OCI-LY7 (cell line): Measurements from ENCODE around the gene TBX15. TPM values are rescaled to one million over a fixed set of nuclear protein-coding genes. Genes with fewer than 3 reads are reported as not detected.
A peak's percentile ranks its signal among the peaks of the same experiment; 100 is the strongest.
"Not testable (repeated sequence)": the region's sequence is repeated elsewhere in the genome, so short reads cannot be mapped to it uniquely, and the experiment has no call there.

Source experiments
- BruUV-seq: library from RNA; stranded (reverse); fragments of 400-500 nt; replicated peaks from 2 replicates; lab custom pipeline; 2021; lab: Mats Ljungman, UMichigan
- CTCF ChIA-PET: fragments of 300-600 bp; sonication (Branson Sonifier 250); formaldehyde crosslinking; loops from one replicate; lab custom pipeline; 2022; ENCODE audit warnings: antibody characterized with exemption; ENCODE audit not compliant: unreplicated experiment; lab: Charles Lee
- POLR2A ChIA-PET: fragments of 300-600 bp; sonication (Branson Sonifier 250); formaldehyde crosslinking; loops from one replicate; lab custom pipeline; 2022; ENCODE audit warnings: antibody characterized with exemption; lab: Charles Lee
- DNase-seq: peaks from one replicate; pipeline ENCODE4 v3.0.0-alpha.2; 2015; ENCODE audit warnings: low spot score
- H2AFZ ChIP-seq: fragments of 200-600 bp; sonication (generic), shearing (Covaris generic); 2 replicates; pipeline ENCODE4 v1.6.1; 2014; ENCODE audit warnings: mild to moderate bottlenecking, antibody characterized with exemption, low read length, moderate library complexity
- H3K27ac ChIP-seq: fragments of 200-600 bp; sonication (generic); 2 replicates; pipeline ENCODE4 v1.5.1; 2014; ENCODE audit warnings: mixed run types, low read depth, mild to moderate bottlenecking, moderate library complexity, low read length, inconsistent platforms; ENCODE audit not compliant: poor library complexity, severe bottlenecking
- H3K36me3 ChIP-seq: fragments of 200-600 bp; sonication (generic); 2 replicates; pipeline ENCODE4 v1.6.1; 2014; ENCODE audit warnings: mild to moderate bottlenecking, antibody characterized with exemption, low read length, moderate library complexity, mixed read lengths; ENCODE audit not compliant: insufficient read depth
- H3K4me1 ChIP-seq: fragments of 200-600 bp; sonication (generic); 2 replicates; pipeline ENCODE4 v1.5.1; 2014; ENCODE audit warnings: mild to moderate bottlenecking, low read length; ENCODE audit not compliant: insufficient read depth, poor library complexity, severe bottlenecking
- H3K4me2 ChIP-seq: fragments of 200-600 bp; sonication (generic); 2 replicates; pipeline ENCODE4 v1.6.1; 2014; ENCODE audit warnings: mild to moderate bottlenecking, low read length
- H3K4me3 ChIP-seq: fragments of 200-600 bp; sonication (generic); 2 replicates; pipeline ENCODE4 v1.5.1; 2014; ENCODE audit warnings: mild to moderate bottlenecking, low read depth, low read length; ENCODE audit not compliant: poor library complexity, severe bottlenecking
- H3K79me2 ChIP-seq: fragments of 200-600 bp; sonication (generic); 2 replicates; pipeline ENCODE4 v1.6.1; 2016; ENCODE audit warnings: low read depth, mild to moderate bottlenecking, low read length, moderate library complexity, mixed read lengths; ENCODE audit not compliant: insufficient read depth
- H3K9me2 ChIP-seq: fragments of 200-600 bp; sonication (generic); 2 replicates; pipeline ENCODE4 v1.6.1; 2016; ENCODE audit warnings: mild to moderate bottlenecking, low read length, mixed read lengths; ENCODE audit not compliant: insufficient read depth
- H3K9me3 ChIP-seq: fragments of 200-600 bp; sonication (generic); 2 replicates; pipeline ENCODE4 v1.6.1; 2014; ENCODE audit warnings: mild to moderate bottlenecking, mixed run types, low read length, mixed read lengths
- H4K20me1 ChIP-seq: fragments of 200-600 bp; sonication (generic); 2 replicates; pipeline ENCODE4 v1.6.1; 2014; ENCODE audit warnings: mild to moderate bottlenecking, antibody characterized with exemption, low read length, moderate library complexity, mixed read lengths; ENCODE audit not compliant: insufficient read depth
- EZH2phosphoT487 ChIP-seq: fragments of 200-600 bp; sonication (generic); IDR thresholded peaks from 2 replicates; pipeline ENCODE4 v1.6.1; 2018; ENCODE audit warnings: low read depth, borderline replicate concordance, mild to moderate bottlenecking, mixed run types, antibody characterized with exemption, low read length, moderate library complexity, mixed read lengths
- intact Hi-C: fragments of 100-400 bp; cut with micrococcal nuclease; formaldehyde crosslinking; loops from one replicate; pipeline ENCODE4 v1.10.0; 2022; ENCODE audit not compliant: unreplicated experiment
- total RNA-seq, 2 experiments: library from RNA; depleted of rRNA in 1 of 2; stranded (reverse); fragments of >200 nt in 1 of 2; shearing (Covaris generic) in 1 of 2; gene quantifications; 2 replicates each; pipeline ENCODE4 v1.2.3, GENCODE V29; 2014 to 2022
- TF ChIP-seq, protein P1 (sequence below): fragments of 200-600 bp; sonication (generic); conservative IDR thresholded peaks from 2 replicates; pipeline ENCODE4 v1.5.1; 2014; ENCODE audit warnings: mild to moderate bottlenecking, antibody characterized with exemption, low read length, moderate library complexity, mixed read lengths

The TBX15 gene
- total RNA-seq, 2 experiments from 2014 or later = 0.22 TPM; not detected in 1

GRCh38 chr1:118918230-118918939 is 69.8 kb downstream of the TBX15 start:
- H4K20me1 ChIP-seq = no peaks in the 10 kb centered on the region
- TF ChIP-seq, protein P1, sequence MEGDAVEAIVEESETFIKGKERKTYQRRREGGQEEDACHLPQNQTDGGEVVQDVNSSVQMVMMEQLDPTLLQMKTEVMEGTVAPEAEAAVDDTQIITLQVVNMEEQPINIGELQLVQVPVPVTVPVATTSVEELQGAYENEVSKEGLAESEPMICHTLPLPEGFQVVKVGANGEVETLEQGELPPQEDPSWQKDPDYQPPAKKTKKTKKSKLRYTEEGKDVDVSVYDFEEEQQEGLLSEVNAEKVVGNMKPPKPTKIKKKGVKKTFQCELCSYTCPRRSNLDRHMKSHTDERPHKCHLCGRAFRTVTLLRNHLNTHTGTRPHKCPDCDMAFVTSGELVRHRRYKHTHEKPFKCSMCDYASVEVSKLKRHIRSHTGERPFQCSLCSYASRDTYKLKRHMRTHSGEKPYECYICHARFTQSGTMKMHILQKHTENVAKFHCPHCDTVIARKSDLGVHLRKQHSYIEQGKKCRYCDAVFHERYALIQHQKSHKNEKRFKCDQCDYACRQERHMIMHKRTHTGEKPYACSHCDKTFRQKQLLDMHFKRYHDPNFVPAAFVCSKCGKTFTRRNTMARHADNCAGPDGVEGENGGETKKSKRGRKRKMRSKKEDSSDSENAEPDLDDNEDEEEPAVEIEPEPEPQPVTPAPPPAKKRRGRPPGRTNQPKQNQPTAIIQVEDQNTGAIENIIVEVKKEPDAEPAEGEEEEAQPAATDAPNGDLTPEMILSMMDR = no peak
- no peak for TF ChIP-seq EZH2phosphoT487
- ChIA-PET POLR2A (no interaction called here), CTCF (no interaction called here)
- peak; percentile 50 for DNase-seq
- no peaks in the 10 kb centered on the region for H3K9me2 ChIP-seq
- peaks cover 15% of the 10 kb centered on the region for H3K4me1 ChIP-seq
- no peak overlapping the region for H3K27ac ChIP-seq
- H3K79me2 ChIP-seq = no peaks in the 10 kb centered on the region
- H3K36me3 ChIP-seq = no peaks in the 10 kb centered on the region
- no TSS peak for BruUV-seq
- peak overlapping the region; percentile 17; the same call in 1 of the 2 replicates for H2AFZ ChIP-seq
- H3K9me3 ChIP-seq = no peaks in the 10 kb centered on the region
- H3K4me2 ChIP-seq = peak overlapping the region; percentile 46
- intact Hi-C loops = no loop called here
- peak overlapping the region; percentile 6 for H3K4me3 ChIP-seq

- H4K20me1 ChIP-seq, H2AFZ ChIP-seq, H3K4me2 ChIP-seq, POLR2A ChIA-PET, intact Hi-C loops, BruUV-seq, H3K36me3 ChIP-seq, CTCF ChIA-PET, H3K9me3 ChIP-seq, DNase-seq, H3K27ac ChIP-seq, H3K9me2 ChIP-seq, H3K79me2 ChIP-seq, H3K4me3 ChIP-seq: not testable (repeated sequence)
- peaks cover 15% of the 10 kb centered on the region for H3K4me1 ChIP-seq
Measured at GRCh38 chr1:118916346-118916745, 71.8 kb downstream of the TBX15 start.

DNA sequence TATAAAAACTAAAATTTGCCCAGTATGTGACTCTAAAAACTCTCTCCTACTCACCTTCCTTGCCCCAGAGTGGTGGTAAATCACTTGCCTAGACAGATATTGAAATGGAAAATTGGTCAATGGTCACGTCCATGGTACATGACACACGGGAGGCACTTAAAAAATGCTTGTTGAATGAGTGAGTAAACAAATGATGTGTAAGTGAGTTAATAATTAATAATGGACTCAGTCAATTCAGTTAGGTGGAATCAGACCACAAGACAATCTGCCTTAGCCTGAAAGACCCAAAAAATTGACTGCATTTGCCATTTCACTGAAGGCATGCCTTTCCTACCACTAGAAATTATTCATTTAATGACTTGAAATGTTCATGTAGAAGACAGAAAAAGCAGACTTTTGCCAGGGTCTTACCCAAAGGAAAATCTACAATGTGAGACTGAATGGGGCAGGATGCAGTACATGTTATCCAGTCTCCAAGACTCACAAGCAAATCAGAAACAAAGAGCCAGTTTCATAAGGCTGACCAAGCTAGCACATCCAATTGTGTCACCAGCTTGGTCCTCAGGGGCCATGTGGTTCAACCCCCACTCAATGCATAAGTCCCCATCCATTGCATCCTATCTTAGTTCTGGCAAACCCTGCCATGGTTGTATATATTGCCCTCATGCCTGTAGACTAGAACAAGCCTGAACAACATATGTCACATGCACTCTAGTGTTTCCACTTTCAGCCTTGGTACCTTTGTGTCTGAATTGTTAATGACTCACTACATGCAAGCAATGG is 73.6 kb downstream of the TBX15 start:
- Histone ChIP-seq H3K4me1 (peaks cover 15% of the 10 kb centered on the region), H3K4me2 (no peak overlapping the region), H3K27ac (no peak overlapping the region), H3K9me2 (no peaks in the 10 kb centered on the region), H2AFZ (no peak overlapping the region), H3K36me3 (no peaks in the 10 kb centered on the region), H3K4me3 (no peak overlapping the region), H3K79me2 (no peaks in the 10 kb centered on the region), H4K20me1 (no peaks in the 10 kb centered on the region), H3K9me3 (no peaks in the 10 kb centered on the region)
- ChIA-PET CTCF (no interaction called here), POLR2A (no interaction called here)
- intact Hi-C loops = no loop called here
- TF ChIP-seq, protein P1 = no peak
- TF ChIP-seq EZH2phosphoT487 = no peak
- no peak for DNase-seq
- BruUV-seq = no TSS peak
